Measurements from ENCODE around the gene A3GALT2.

- no peak for TF ChIP-seq POLR2AphosphoS5 (IDR thresholded peaks at IDR 0.05; ENCODE audit: low read depth, low read length)
- TF ChIP-seq CTCF (IDR thresholded peaks at IDR 0.05): no peak
Observed at GRCh38 chr1:33334081-33334552, 13.2 kb upstream of the A3GALT2 start.
